GM23338 (cell line): ENCODE measurements around the gene STRIP1. TPM values are rescaled to one million over a fixed set of nuclear protein-coding genes. Genes with fewer than 3 reads are reported as not detected.

ENCODE experiments used
- ATAC-seq: fragments of 200-7000 bp; cut with Tn5 transposase; 3 replicates; pipeline ENCODE4 v1.9.1; 2020
- DNase-seq: peaks from one replicate; pipeline ENCODE4 v3.0.0-alpha.2; 2015; ENCODE audit warnings: low spot score
- H2AFZ ChIP-seq: fragments of 200-600 bp; sonication (generic); 2 replicates; pipeline ENCODE4 v1.8.0; 2016; ENCODE audit warnings: antibody characterized with exemption, mild to moderate bottlenecking, moderate library complexity
- H3F3A ChIP-seq: fragments of 200-600 bp; sonication (generic); replicated peaks from 2 replicates; pipeline ENCODE4 v1.8.0; 2017; ENCODE audit warnings: antibody characterized with exemption, mixed run types, low read depth
- H3K27ac ChIP-seq: fragments of 200-600 bp; sonication (generic); 2 replicates; pipeline ENCODE4 v1.6.1; 2016; ENCODE audit warnings: low read depth
- H3K27me3 ChIP-seq: fragments of 200-600 bp; sonication (generic); 2 replicates; pipeline ENCODE4 v1.8.0; 2016; ENCODE audit warnings: mild to moderate bottlenecking, mixed run types, moderate library complexity; ENCODE audit not compliant: insufficient read depth
- H3K36me3 ChIP-seq: fragments of 200-600 bp; sonication (generic); 2 replicates; pipeline ENCODE4 v1.8.0; 2016; ENCODE audit warnings: mild to moderate bottlenecking; ENCODE audit not compliant: insufficient read depth
- H3K4me1 ChIP-seq: fragments of 200-600 bp; sonication (generic); 2 replicates; pipeline ENCODE4 v1.8.0; 2016; ENCODE audit warnings: mild to moderate bottlenecking, moderate library complexity; ENCODE audit not compliant: insufficient read depth
- H3K4me2 ChIP-seq: fragments of 200-600 bp; sonication (generic); 2 replicates; pipeline ENCODE4 v1.7.1; 2017; ENCODE audit warnings: mixed run types
- H3K4me3 ChIP-seq: fragments of 200-600 bp; sonication (generic); 2 replicates; pipeline ENCODE4 v1.6.1; 2016; ENCODE audit warnings: mixed run types
- H3K79me2 ChIP-seq: fragments of 200-600 bp; sonication (generic); replicated peaks from 2 replicates; pipeline ENCODE4 v1.8.0; 2017; ENCODE audit warnings: mild to moderate bottlenecking; ENCODE audit not compliant: insufficient read depth
- H3K9me2 ChIP-seq: fragments of 200-600 bp; sonication (generic); 2 replicates; pipeline ENCODE4 v1.8.0; 2017; ENCODE audit not compliant: insufficient read depth
- H4K20me1 ChIP-seq: fragments of 200-600 bp; sonication (generic); replicated peaks from 2 replicates; pipeline ENCODE4 v1.8.0; 2017; ENCODE audit warnings: mild to moderate bottlenecking; ENCODE audit not compliant: insufficient read depth
- H3K27ac Mint-ChIP-seq: 2 replicates; pipeline ENCODE4 v1.8.0; 2020; ENCODE audit warnings: inconsistent platforms, mild to moderate bottlenecking, moderate library complexity, mixed read lengths
- H3K27me3 Mint-ChIP-seq: 3 replicates; pipeline ENCODE4 v1.8.0; 2022; ENCODE audit warnings: low read depth, mild to moderate bottlenecking, moderate library complexity, mixed read lengths, inconsistent platforms; ENCODE audit not compliant: insufficient read depth, poor library complexity
- H3K36me3 Mint-ChIP-seq: 3 replicates; pipeline ENCODE4 v1.8.0; 2021; ENCODE audit warnings: low read depth, mild to moderate bottlenecking, inconsistent platforms, moderate library complexity, mixed read lengths
- H3K4me1 Mint-ChIP-seq: 3 replicates; pipeline ENCODE4 v1.8.0; 2020; ENCODE audit warnings: mild to moderate bottlenecking, inconsistent platforms, mixed read lengths
- H3K4me3 Mint-ChIP-seq: 3 replicates; pipeline ENCODE4 v1.8.0; 2021; ENCODE audit warnings: moderate library complexity, mild to moderate bottlenecking, inconsistent platforms, mixed read lengths
- H3K9me3 Mint-ChIP-seq: 3 replicates; pipeline ENCODE4 v1.8.0; 2020; ENCODE audit warnings: moderate library complexity, mild to moderate bottlenecking, inconsistent platforms, mixed read lengths
- CREB1 ChIP-seq: fragments of 250-450 bp; sonication (Bioruptor Pico); IDR thresholded peaks from 2 replicates; pipeline ENCODE4 v1.5.0; 2020; ENCODE audit warnings: low read depth, mild to moderate bottlenecking, moderate library complexity
- CTCF ChIP-seq, 2 experiments: fragments of 200-600 bp in 1 of 2; sonication (generic) in 1 of 2; conservative IDR thresholded peaks; 2 replicates each; pipeline versions ENCODE4 v1.5.1 to v1.6.1; 2016 to 2017; ENCODE audit warnings: antibody characterized with exemption in 2 of 2, low read depth in 2 of 2, mild to moderate bottlenecking in 2 of 2, moderate library complexity in 1 of 2
- ETS1 ChIP-seq: IDR thresholded peaks from 2 replicates; pipeline ENCODE4 v1.6.1; 2016; ENCODE audit warnings: antibody characterized with exemption
- EZH2 ChIP-seq: fragments of 200-600 bp; sonication (generic); IDR thresholded peaks from one replicate; pipeline ENCODE4 v1.8.0; 2017; ENCODE audit warnings: antibody characterized with exemption, mild to moderate bottlenecking, low read depth; ENCODE audit not compliant: unreplicated experiment
- EZH2phosphoT487 ChIP-seq: fragments of 200-600 bp; sonication (generic); IDR thresholded peaks from one replicate; pipeline ENCODE4 v1.8.1; 2018; ENCODE audit warnings: antibody characterized with exemption; ENCODE audit not compliant: unreplicated experiment
- JUNB ChIP-seq: IDR thresholded peaks from one replicate; pipeline ENCODE4 v1.6.1; 2016; ENCODE audit warnings: antibody characterized with exemption; ENCODE audit not compliant: unreplicated experiment
- NANOG ChIP-seq: IDR thresholded peaks from 2 replicates; pipeline ENCODE4 v1.6.1; 2016; ENCODE audit warnings: antibody characterized with exemption, borderline replicate concordance
- POLR2AphosphoS5 ChIP-seq: IDR thresholded peaks from 2 replicates; pipeline ENCODE4 v1.6.1; 2016; ENCODE audit warnings: antibody characterized with exemption, low read depth
- REST ChIP-seq: IDR thresholded peaks from one replicate; pipeline ENCODE4 v1.6.1; 2018; ENCODE audit warnings: antibody characterized with exemption; ENCODE audit not compliant: unreplicated experiment
- STAT1 ChIP-seq: IDR thresholded peaks from one replicate; pipeline ENCODE4 v1.6.1; 2016; ENCODE audit warnings: antibody characterized with exemption; ENCODE audit not compliant: unreplicated experiment
- ZNF114 ChIP-seq: fragments of 250-450 bp; sonication (Bioruptor Pico); IDR thresholded peaks from 2 replicates; pipeline ENCODE4 v1.5.0; 2020; ENCODE audit warnings: mild to moderate bottlenecking, moderate library complexity
- ZNF331 ChIP-seq: fragments of 250-450 bp; sonication (Bioruptor Pico); IDR thresholded peaks from 2 replicates; pipeline ENCODE4 v1.5.0; 2020; ENCODE audit warnings: low read depth, mild to moderate bottlenecking, moderate library complexity
- ZNF462 ChIP-seq: fragments of 250-450 bp; sonication (Bioruptor Pico); IDR thresholded peaks from 2 replicates; pipeline ENCODE4 v1.5.0; 2020; ENCODE audit warnings: mild to moderate bottlenecking, moderate library complexity
- polyA plus RNA-seq: library from polyadenylated mRNA; unstranded; fragments of >200 nt; fragmentation: Nextera tagmentation; extraction: Ambion mirVana; gene quantifications from 2 replicates; pipeline ENCODE4 v1.2.1, GENCODE V29; 2016
- total RNA-seq: library from RNA; depleted of rRNA; stranded (reverse); fragments of >200 nt; shearing (Covaris generic); gene quantifications from 2 replicates; pipeline ENCODE4 v1.2.3, GENCODE V29; 2014

STRIP1 gene
- total and polyA plus RNA-seq, 2 experiments from 2014 or later: 17.2 to 50.6 TPM

GRCh38 chr1:110019770-110020169 lies 14.7 kb upstream of the STRIP1 start:
- ATAC-seq: no peak
- peaks cover 83% of the 10 kb centered on the region for H3K36me3 ChIP-seq
- no peaks in the 10 kb centered on the region for H3K27me3 Mint-ChIP-seq

More at GRCh38 chr1:110019770-110020169, 14.7 kb upstream of the STRIP1 start:
- H3K4me1 Mint-ChIP-seq: no peaks in the 10 kb centered on the region
- no peak for DNase-seq
- Histone ChIP-seq H3K9me2 (no peaks in the 10 kb centered on the region), H3K4me1 (no peaks in the 10 kb centered on the region), H3K4me2 (no peak overlapping the region), H3K27me3 (no peaks in the 10 kb centered on the region), H3F3A (no peaks in the 10 kb centered on the region), H3K4me3 (no peak overlapping the region), H2AFZ (no peak overlapping the region), H3K79me2 (no peaks in the 10 kb centered on the region), H4K20me1 (no peaks in the 10 kb centered on the region), H3K27ac (no peak overlapping the region)
- H3K9me3 Mint-ChIP-seq: no peaks in the 10 kb centered on the region
- TF ChIP-seq NANOG (no peak), ZNF331 (no peak), CREB1 (CRISPR knock-in tag) (no peak), STAT1 (no peak), ZNF114 (CRISPR knock-in tag) (no peak), EZH2 (no peak), REST (no peak), POLR2AphosphoS5 (no peak), ETS1 (no peak), JUNB (no peak), CTCF (conservative IDR thresholded peaks at IDR 0.05; ENCODE audit: low read depth in 2 of 2) (no peak), ZNF462 (no peak), EZH2phosphoT487 (no peak)
- H3K4me3 Mint-ChIP-seq: no peak overlapping the region
- H3K36me3 Mint-ChIP-seq: peaks cover 95% of the 10 kb centered on the region
- H3K27ac Mint-ChIP-seq: no peak overlapping the region
